A549 (cell line): Measurements from ENCODE around the gene VPS37B. TPM values are rescaled to one million over a fixed set of nuclear protein-coding genes. Genes with fewer than 3 reads are reported as not detected.
A peak's percentile ranks its signal among the peaks of the same experiment; 100 is the strongest.

Source experiments
- ATAC-seq, 2 experiments: fragments of 200-7000 bp in 1 of 2; fragments of >200 bp in 1 of 2; cut with Nextera tagmentation in 1 of 2; cut with Tn5 transposase in 1 of 2; 3 replicates each; pipeline versions ENCODE4 v1.8.0 to v1.9.1; 2018 to 2020; ENCODE audit warnings: mild to moderate bottlenecking in 1 of 2, moderate library complexity in 1 of 2
- CTCF ChIA-PET: fragments of 300-600 bp; sonication (Branson Sonifier 250); formaldehyde crosslinking; extraction: SDS; loops from one replicate; lab custom pipeline; 2021; ENCODE audit warnings: antibody characterized with exemption, inconsistent platforms; lab: Yijun Ruan, JAX
- POLR2A ChIA-PET: fragments of 350-600 bp; formaldehyde crosslinking; extraction: SDS; loops from one replicate; lab custom pipeline; 2021; ENCODE audit warnings: antibody characterized with exemption, inconsistent platforms; lab: Yijun Ruan, JAX
- DNase-seq, 2 experiments: peaks; one replicate each; pipeline versions ENCODE4 v3.0.0 to v3.0.0-alpha.2; 2011 to 2016; ENCODE audit warnings: low read depth in 1 of 2, low spot score in 1 of 2
- FAIRE-seq: peaks from 2 replicates; lab custom pipeline; 2011; peaks lifted over from hg19 to GRCh38; lab: Jason Lieb, UNC
- H3K27ac ChIP-seq, 2 experiments: fragments of >200 bp; sonication (Bioruptor Twin); formaldehyde crosslinking; 3 replicates each; pipeline ENCODE4 v1.5.1; 2016 to 2017
- H3K4me1 ChIP-seq: fragments of >200 bp; sonication (Bioruptor Twin); formaldehyde crosslinking; 3 replicates; pipeline ENCODE4 v1.6.1; 2016
- H3K4me2 ChIP-seq: fragments of >200 bp; sonication (Bioruptor Twin); formaldehyde crosslinking; 3 replicates; pipeline ENCODE4 v1.6.1; 2016
- H3K4me3 ChIP-seq: fragments of >200 bp; sonication (Bioruptor Twin); formaldehyde crosslinking; 3 replicates; pipeline ENCODE4 v1.5.1; 2016
- H3K9me3 ChIP-seq: fragments of >200 bp; sonication (Bioruptor Twin); formaldehyde crosslinking; 3 replicates; pipeline ENCODE4 v1.6.1; 2016
- ATOH8 ChIP-seq: fragments of 250-450 bp; sonication (Bioruptor Pico); IDR thresholded peaks from 2 replicates; pipeline ENCODE4 v1.5.0; 2020; ENCODE audit warnings: low read depth, mild to moderate bottlenecking, moderate library complexity
- BCL3 ChIP-seq: fragments of >200 bp; sonication (Bioruptor Twin); formaldehyde crosslinking; IDR thresholded peaks from 3 replicates; pipeline ENCODE4 v1.6.1; 2016
- CTCF ChIP-seq: fragments of >200 bp; sonication (Bioruptor Twin); formaldehyde crosslinking; IDR thresholded peaks from 3 replicates; pipeline ENCODE4 v1.5.1; 2016
- EP300 ChIP-seq, 2 experiments: fragments of >200 bp; sonication (Bioruptor Twin); formaldehyde crosslinking; IDR thresholded peaks; 2 replicates in 1 of 2; 3 replicates in 1 of 2; pipeline ENCODE4 v1.6.1; 2016 to 2017
- HOXA7 ChIP-seq: fragments of 250-450 bp; sonication (Bioruptor Pico); IDR thresholded peaks from 2 replicates; pipeline ENCODE4 v1.5.0; 2020; ENCODE audit warnings: mild to moderate bottlenecking, moderate library complexity
- HOXB5 ChIP-seq: fragments of 250-450 bp; sonication (Bioruptor Pico); IDR thresholded peaks from 2 replicates; pipeline ENCODE4 v1.5.0; 2020; ENCODE audit warnings: mild to moderate bottlenecking, moderate library complexity
- JUNB ChIP-seq: fragments of >200 bp; sonication (Bioruptor Twin); formaldehyde crosslinking; IDR thresholded peaks from 2 replicates; pipeline ENCODE4 v1.6.1; 2016
- KDM5A ChIP-seq: fragments of 200-600 bp; sonication (generic); IDR thresholded peaks from 2 replicates; pipeline ENCODE4 v1.6.1; 2016; ENCODE audit warnings: antibody characterized with exemption, mild to moderate bottlenecking
- MAFK ChIP-seq: fragments of 450-650 bp; IDR thresholded peaks from 2 replicates; pipeline ENCODE4 v1.6.1; 2014; ENCODE audit not compliant: partially characterized antibody
- MAZ ChIP-seq: fragments of 150-350 bp; IDR thresholded peaks from 2 replicates; pipeline ENCODE4 v1.6.1; 2014; ENCODE audit warnings: antibody characterized with exemption, low read depth, low read length, borderline replicate concordance
- NFE2L2 ChIP-seq: fragments of 150-350 bp; conservative IDR thresholded peaks from 2 replicates; pipeline ENCODE4 v1.6.1; 2014; ENCODE audit warnings: low read length
- NR3C1 ChIP-seq: fragments of >200 bp; sonication (Bioruptor Twin); formaldehyde crosslinking; IDR thresholded peaks from 3 replicates; pipeline ENCODE4 v1.6.1; 2017
- RCOR1 ChIP-seq: fragments of 150-350 bp; IDR thresholded peaks from 2 replicates; pipeline ENCODE4 v1.6.1; 2014; ENCODE audit warnings: antibody characterized with exemption, low read length, low read depth
- SREBF2 ChIP-seq: fragments of 450-650 bp; IDR thresholded peaks from 2 replicates; pipeline ENCODE4 v1.6.1; 2014; ENCODE audit warnings: mild to moderate bottlenecking, moderate library complexity
- TFCP2L1 ChIP-seq: fragments of 250-450 bp; sonication (Bioruptor Pico); IDR thresholded peaks from 2 replicates; pipeline ENCODE4 v1.5.0; 2021; ENCODE audit warnings: mild to moderate bottlenecking
- TP53 ChIP-seq: fragments of 250-450 bp; sonication (Bioruptor Pico); IDR thresholded peaks from 2 replicates; pipeline ENCODE4 v1.5.0; 2021; ENCODE audit warnings: mild to moderate bottlenecking, moderate library complexity
- ZFP36 ChIP-seq: fragments of 450-650 bp; IDR thresholded peaks from 2 replicates; pipeline ENCODE4 v1.6.1; 2014; ENCODE audit warnings: borderline replicate concordance; ENCODE audit not compliant: partially characterized antibody
- ZNF302 ChIP-seq: fragments of 250-450 bp; sonication (Bioruptor Pico); IDR thresholded peaks from 2 replicates; pipeline ENCODE4 v1.9.0; 2021; ENCODE audit warnings: inconsistent platforms, mild to moderate bottlenecking, moderate library complexity
- ZSCAN20 ChIP-seq: fragments of 250-450 bp; sonication (Bioruptor Pico); IDR thresholded peaks from 2 replicates; pipeline ENCODE4 v1.8.0; 2022; ENCODE audit warnings: mild to moderate bottlenecking, moderate library complexity
- WGBS: methylation state at CpG from one replicate; pipeline ENCODE4 v1.1.6; 2017; ENCODE audit errors: missing lambda C conversion rate; 5-methylcytosine and 5-hydroxymethylcytosine counted together
- polyA plus RNA-seq, 4 experiments: library from polyadenylated mRNA; depleted of rRNA in 3 of 4; stranded (reverse); fragments of >200 nt; fragmentation: RNase III in 1 of 4; extraction: RNeasy Plus Mini Kit Qiagen cat#74134 plus additional on column Dnase treatment in 1 of 4; gene quantifications; 2 replicates in 3 of 4; 3 replicates in 1 of 4; pipeline ENCODE4 v1.2.3, GENCODE V29; 2011 to 2017

The VPS37B gene
- polyA plus RNA-seq, 2 of the 4 experiments (the other 2 are of a cell fraction) = 17.0 to 18.6 TPM

DNA sequence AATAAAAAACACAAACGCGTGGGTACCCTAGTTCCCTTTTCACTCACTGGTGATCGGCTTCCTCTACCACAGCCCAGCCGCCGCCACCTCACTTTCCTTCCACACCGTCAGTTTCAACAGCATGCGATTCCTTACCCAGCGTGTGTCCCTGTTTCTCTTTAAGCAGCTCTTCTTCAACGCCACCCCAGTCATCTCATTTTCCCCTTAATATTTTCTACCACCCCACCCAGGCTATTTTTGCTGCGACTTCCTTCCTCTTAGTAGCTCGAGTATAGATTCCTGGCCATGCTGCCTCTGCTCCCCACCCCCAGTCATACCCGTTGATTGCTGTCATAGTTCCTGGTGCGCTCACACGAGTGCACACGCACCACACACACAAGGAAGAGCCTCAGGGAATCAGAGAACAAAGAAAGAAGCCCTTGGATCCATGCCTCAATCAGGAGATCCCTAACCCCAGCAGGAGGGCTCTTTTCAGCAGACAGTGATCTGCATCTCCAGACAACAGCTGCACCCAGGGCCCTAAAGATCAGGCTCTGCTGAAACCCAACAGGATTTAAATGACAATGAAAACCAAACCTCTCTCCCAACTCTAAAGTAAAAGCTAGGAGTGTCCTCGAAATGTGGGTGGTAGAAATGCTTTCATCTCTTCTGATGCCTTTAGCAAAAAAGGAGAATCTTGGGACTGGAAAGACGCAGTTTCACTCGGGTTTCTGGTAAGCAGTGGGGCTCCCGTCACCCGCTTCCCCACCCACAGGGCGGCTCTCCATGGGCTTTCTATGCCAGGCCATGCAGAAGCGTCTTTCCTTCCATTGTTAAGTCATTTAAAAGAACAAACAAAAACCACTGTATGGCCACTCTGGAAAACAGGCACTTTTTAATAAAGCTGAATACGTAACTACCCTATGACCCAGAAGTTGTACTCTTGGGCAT lies 23.8 kb downstream of the VPS37B start:
- Histone ChIP-seq H3K9me3 (no peaks in the 10 kb centered on the region), H3K4me3 (no peak overlapping the region), H3K4me1 (peaks cover 10% of the 10 kb centered on the region; the same call in 1 of the 3 replicates), H3K27ac (peak overlapping the region in 1 of 2 experiments; percentile 33; a peak in 1 of 6 replicates), H3K4me2 (peak overlapping the region; percentile 21; the same call in 2 of the 3 replicates)
- POLR2A ChIA-PET = no interaction called here
- TF ChIP-seq MAFK (no peak), ATOH8 (CRISPR knock-in tag) (no peak), BCL3 (no peak), MAZ (no peak), KDM5A (no peak), EP300 (IDR thresholded peaks at IDR 0.05) (no peak), HOXB5 (CRISPR knock-in tag) (no peak), NFE2L2 (no peak), TFCP2L1 (CRISPR knock-in tag) (no peak), RCOR1 (no peak), TP53 (no peak), ZFP36 (no peak), ZNF302 (no peak), SREBF2 (no peak)
- TF ChIP-seq, all 56 proteins: peak for 0
- ATAC-seq = no peak; a peak in 1 of 6 replicates
- DNase-seq = peak in 1 of 2 experiments; percentile 44
- no peak for FAIRE-seq
- WGBS = 78% methylated on average over 23 of the region's 23 CpGs
- CTCF ChIA-PET = interaction anchor here (1.3 to 18.6 kb wide), 8 partner anchors 10 to 366 kb away, joined by 3 to 522 read pairs (median 5); no protein-coding TSS in a partner anchor

- Histone ChIP-seq H3K27ac (0 out of 6 replicates have a peak overlapping the region, but pooled peaks of 1 of the 2 experiments have one; percentile 33), H3K4me2 (no peak overlapping the region), H3K4me1 (peaks cover 10% of the 10 kb centered on the region; the same call in 1 of the 3 replicates), H3K9me3 (no peaks in the 10 kb centered on the region), H3K4me3 (no peak overlapping the region)
- TF ChIP-seq KDM5A = no peak
- TF ChIP-seq ZSCAN20 (CRISPR knock-in tag) = no peak
- TF ChIP-seq BCL3 = no peak
- TF ChIP-seq CTCF = no peak
- TF ChIP-seq NR3C1 = no peak
- no peak for TF ChIP-seq JUNB
- no peak for TF ChIP-seq HOXA7
- FAIRE-seq (no peak), ATAC-seq (no peak), DNase-seq (no peak)
- CTCF ChIA-PET = interaction anchor here (1.1 to 18.6 kb wide), 9 partner anchors 10 to 77 kb away, joined by 3 to 522 read pairs (median 8); no protein-coding TSS in a partner anchor
- POLR2A ChIA-PET = no interaction called here
- WGBS = 89% methylated on average over 15 of the region's 15 CpGs
Observed at GRCh38 chr12:122870867-122871664, 24.9 kb downstream of the VPS37B start.
